ENCODE data around the gene ERI2.
"Not testable (repeated sequence)": the region's sequence is repeated elsewhere in the genome, so short reads cannot be mapped to it uniquely, and the experiment has no call there.

Gene ERI2

DNA sequence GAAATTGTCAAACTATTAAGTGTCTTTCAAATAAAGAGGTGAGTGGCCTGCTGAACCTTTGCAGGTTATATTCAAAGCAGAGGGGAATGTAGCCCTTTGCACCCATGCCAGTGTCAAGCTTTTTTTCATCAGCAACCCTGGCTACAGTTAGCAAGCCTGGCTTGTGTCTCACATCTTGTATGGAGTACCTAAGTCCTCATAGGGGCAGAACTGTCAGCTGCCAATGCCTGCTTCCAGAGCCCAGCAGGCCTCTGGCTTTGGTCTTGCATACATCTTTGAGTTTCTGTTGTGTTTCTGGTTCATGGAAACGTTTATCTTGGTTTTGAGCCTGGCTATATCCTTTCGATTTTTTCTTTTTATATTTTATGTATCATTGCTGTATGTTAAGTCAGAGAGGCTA lies 26.8 kb upstream of the ERI2 start:
- Mint-ChIP-seq H3K4me1 (ENCODE audit: low read depth) (no peaks in the 10 kb centered on the region), H3K9me3 (ENCODE audit: low read depth) (peaks cover 23% of the 10 kb centered on the region), H3K4me3 (no peak overlapping the region), H3K27ac (no peak overlapping the region), H3K36me3 (peaks cover 18% of the 10 kb centered on the region), H3K27me3 (no peaks in the 10 kb centered on the region)

DNA sequence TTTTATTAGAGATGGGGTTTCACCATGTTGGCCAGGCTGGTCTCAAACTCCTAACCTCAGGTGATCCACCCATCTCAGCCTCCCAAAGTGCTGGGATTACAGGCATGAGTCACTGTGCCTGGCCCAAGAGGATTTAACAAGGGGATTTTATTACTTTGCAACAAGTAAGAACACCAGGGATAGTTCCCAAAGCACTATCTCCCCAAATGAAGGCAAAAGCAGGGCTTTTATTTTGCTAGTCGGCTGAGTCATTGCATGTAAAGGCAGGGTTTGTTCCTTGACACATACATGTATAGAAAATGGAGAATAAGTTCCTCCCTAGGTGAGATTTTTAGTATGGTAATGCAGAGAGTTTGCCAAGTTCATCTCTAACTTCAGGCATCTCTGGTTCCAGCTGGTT lies 24.1 kb upstream of the ERI2 start:
- Mint-ChIP-seq H3K27ac (no peak overlapping the region), H3K27me3 (no peaks in the 10 kb centered on the region), H3K4me3 (no peak overlapping the region), H3K36me3 (peaks cover 5% of the 10 kb centered on the region), H3K4me1 (ENCODE audit: low read depth) (no peaks in the 10 kb centered on the region), H3K9me3 (ENCODE audit: low read depth) (peaks cover 10% of the 10 kb centered on the region)

DNA sequence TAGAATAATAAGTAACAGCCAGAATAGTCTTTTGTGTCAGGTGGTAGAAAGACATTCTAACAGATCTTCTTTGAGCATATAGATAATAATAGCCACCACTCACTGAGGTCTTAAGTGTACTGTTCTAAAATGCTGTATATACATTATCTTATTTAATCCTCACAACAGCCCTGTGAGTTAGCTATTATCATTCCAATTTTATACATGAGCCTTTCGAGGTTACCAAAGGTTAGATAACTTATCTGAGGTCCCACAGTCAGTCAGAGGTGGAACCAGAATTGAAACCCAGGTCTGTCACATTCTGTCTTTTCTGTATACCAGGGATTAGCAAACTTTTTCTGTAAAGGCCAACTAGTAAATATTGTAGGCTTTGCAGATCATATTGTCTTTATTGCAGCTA lies 23.3 kb upstream of the ERI2 start:
- peaks cover 2% of the 10 kb centered on the region for H3K9me3 Mint-ChIP-seq (ENCODE audit: low read depth)
- no peak overlapping the region for H3K27ac Mint-ChIP-seq
- no peaks in the 10 kb centered on the region for H3K27me3 Mint-ChIP-seq
- no peaks in the 10 kb centered on the region for H3K4me1 Mint-ChIP-seq (ENCODE audit: low read depth)
- peaks cover 3% of the 10 kb centered on the region for H3K36me3 Mint-ChIP-seq
- H3K4me3 Mint-ChIP-seq, result no peak overlapping the region

DNA sequence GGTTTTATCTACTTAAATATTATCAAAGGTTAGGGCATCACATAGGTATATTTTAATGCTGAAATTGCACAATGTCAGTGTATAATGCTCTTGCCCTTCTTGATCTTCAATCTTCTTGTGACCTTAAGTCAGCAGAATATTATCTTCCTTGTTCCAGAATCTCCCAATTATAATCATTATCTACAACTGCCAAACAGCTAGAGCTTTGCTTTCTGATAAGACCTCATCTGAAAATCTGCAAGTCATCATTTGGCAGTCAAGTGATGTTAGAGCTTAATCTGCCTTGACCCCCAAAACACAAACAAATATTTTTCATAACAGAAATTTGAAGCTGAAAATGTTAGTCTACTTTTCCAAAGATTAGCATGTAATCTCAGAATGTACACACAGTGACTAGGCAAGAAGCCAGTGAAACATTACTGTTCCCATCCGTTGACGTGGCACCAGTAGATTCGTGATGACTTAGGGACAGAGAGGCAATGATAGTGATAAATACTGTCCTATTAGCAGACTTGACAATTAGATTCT lies 19.8 kb upstream of the ERI2 start:
- H3K27ac Mint-ChIP-seq, result no peak overlapping the region
- H3K9me3 Mint-ChIP-seq (ENCODE audit: low read depth), result no peaks in the 10 kb centered on the region
- H3K4me3 Mint-ChIP-seq, result no peak overlapping the region
- no peaks in the 10 kb centered on the region for H3K27me3 Mint-ChIP-seq
- peaks cover 4% of the 10 kb centered on the region for H3K4me1 Mint-ChIP-seq (ENCODE audit: low read depth)
- no peaks in the 10 kb centered on the region for H3K36me3 Mint-ChIP-seq

DNA sequence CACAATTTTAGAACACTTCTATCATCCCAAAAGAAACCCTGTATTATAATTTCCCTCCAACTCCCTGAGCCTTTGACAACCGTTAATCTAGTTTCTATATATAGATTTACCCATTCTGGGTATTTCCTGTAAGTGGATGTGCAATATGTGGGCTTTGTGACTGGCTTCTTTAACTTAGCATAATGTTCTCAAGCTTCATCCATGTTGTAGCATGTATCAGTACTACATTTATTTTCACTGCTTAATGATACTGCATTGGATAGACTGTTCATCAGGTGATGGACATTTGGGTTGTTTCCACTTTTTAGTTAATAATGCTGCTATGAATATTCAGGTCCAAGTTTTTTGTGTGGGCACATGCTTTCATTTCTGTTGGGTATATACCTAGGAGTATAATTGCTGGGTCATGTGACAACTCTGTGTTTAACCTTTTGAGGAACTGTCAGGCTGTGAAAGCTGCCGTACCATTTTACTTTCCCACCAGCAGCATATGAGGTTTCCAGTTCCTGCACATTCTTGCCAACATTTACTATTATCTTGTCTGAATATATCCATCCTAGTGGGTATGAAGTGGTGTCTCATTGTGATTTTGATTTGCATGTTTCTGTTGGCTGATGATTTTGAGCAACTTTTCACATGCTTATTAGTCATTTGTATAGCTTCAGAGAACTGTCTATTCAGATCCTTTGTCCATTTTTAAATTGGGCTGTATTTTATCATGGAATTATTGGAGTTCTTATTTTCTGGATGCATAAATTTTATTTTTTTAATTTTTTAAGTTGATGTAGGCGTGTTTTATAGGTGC lies 16.5 kb upstream of the ERI2 start:
- Mint-ChIP-seq H3K9me3 (ENCODE audit: low read depth) (no peaks in the 10 kb centered on the region), H3K36me3 (no peaks in the 10 kb centered on the region), H3K4me3 (no peak overlapping the region), H3K27ac (no peak overlapping the region), H3K4me1 (ENCODE audit: low read depth) (peaks cover 4% of the 10 kb centered on the region), H3K27me3 (no peaks in the 10 kb centered on the region)

DNA sequence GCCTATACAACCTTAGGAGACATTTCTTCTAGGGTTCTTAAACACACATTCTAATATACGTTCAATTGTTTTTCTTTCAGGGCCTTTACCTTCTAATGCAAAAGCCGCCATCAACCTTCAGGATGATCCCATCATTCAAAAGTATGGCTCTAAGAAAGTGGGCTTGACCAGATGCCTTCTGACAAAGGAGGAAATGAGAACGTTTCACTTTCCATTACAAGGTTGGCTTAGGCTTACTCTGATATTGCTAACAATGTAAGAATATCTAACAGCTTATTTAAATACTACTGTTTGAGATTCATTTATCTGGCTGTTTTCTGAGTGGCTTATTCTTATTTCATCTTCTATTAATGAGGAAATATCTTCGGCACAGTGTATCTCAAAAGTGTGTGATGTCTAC lies 15.4 kb upstream of the ERI2 start:
- no peak overlapping the region for H3K27ac Mint-ChIP-seq
- no peaks in the 10 kb centered on the region for H3K36me3 Mint-ChIP-seq
- peaks cover 4% of the 10 kb centered on the region for H3K4me1 Mint-ChIP-seq (ENCODE audit: low read depth)
- no peak overlapping the region for H3K4me3 Mint-ChIP-seq
- H3K9me3 Mint-ChIP-seq (ENCODE audit: low read depth), result no peaks in the 10 kb centered on the region
- H3K27me3 Mint-ChIP-seq, result no peaks in the 10 kb centered on the region

DNA sequence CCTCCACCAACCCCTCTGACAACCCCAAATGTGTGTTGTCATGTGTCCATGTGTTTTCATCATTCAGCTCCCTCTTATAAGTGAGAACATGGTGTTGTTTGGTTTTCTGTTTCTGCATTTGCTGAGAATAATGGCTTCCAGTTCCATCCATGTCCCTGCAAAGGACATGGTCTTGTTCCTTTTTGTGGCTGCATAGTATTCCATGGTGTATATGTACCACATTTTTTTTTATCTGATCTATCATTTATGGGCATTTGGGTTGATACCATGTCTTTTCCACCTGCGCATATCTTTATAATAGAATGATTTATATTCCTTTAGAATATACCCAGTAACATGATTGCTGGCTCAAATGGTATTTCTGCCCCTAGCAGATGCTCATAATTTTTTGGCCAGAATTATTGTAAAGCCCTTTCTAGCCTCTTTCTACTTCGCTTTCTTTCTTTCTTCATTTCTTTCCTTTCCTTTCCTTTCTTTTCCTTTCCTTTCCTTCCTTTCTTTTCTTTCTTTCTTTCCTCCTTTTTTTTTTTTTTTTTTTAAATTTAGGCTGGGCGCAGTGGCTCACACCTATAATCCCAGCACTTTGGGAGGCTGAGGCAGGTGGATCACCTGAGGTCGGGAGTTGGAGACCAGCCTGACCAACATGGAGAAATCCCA lies 12.8 kb upstream of the ERI2 start:
- peaks cover 4% of the 10 kb centered on the region for H3K4me1 Mint-ChIP-seq (ENCODE audit: low read depth)
- H3K27me3 Mint-ChIP-seq, result no peaks in the 10 kb centered on the region

DNA sequence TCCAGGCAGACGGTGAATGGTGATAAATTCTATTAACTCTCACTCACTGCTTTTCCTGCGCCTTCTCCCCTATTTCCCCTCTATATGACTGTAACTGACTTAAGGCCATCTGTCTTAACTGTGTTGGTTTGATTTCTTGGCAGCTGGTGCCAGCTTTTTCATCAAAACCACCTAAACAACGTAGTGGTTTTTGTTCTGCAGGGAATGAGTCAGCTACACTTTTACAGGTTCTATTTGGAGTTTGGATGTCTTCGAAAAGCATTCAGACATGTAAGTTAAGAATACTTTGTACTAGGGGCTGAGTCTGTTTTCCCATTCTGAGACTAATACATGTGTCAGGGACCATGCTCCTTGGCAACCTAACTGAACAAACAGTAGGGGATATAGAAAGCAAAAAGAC lies 8.5 kb upstream of the ERI2 start:
- no peaks in the 10 kb centered on the region for H3K36me3 Mint-ChIP-seq
- H3K27ac Mint-ChIP-seq, result no peak overlapping the region
- H3K9me3 Mint-ChIP-seq (ENCODE audit: low read depth), result no peaks in the 10 kb centered on the region
- no peak overlapping the region for H3K4me3 Mint-ChIP-seq
- H3K4me1 Mint-ChIP-seq (ENCODE audit: low read depth), result no peaks in the 10 kb centered on the region
- H3K27me3 Mint-ChIP-seq, result no peaks in the 10 kb centered on the region

More for the DNA sequence above, 12.8 kb upstream of the ERI2 start:
- no peaks in the 10 kb centered on the region for H3K36me3 Mint-ChIP-seq
- no peaks in the 10 kb centered on the region for H3K9me3 Mint-ChIP-seq (ENCODE audit: low read depth)
- H3K4me3 Mint-ChIP-seq, result no peak overlapping the region
- no peak overlapping the region for H3K27ac Mint-ChIP-seq

DNA sequence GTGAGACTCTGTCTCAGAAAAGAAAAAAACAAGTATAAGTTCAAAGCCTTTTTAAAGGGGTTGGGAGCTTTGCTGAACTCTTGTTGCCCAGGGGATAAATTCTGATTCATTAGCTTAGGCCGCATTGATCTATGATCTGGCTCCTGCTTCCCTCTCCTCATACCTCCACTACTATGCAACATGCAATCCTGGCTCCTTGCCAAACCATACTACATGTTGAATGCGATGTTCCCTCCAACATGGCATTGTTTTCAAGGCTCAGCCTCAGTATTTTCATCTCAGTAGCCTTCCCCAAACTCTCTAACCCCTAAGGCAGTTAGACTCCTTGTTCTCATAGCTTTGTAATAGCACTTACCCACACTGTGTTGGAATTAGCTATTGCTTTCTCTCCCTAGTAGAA lies 6.2 kb upstream of the ERI2 start:
- no peaks in the 10 kb centered on the region for H3K9me3 Mint-ChIP-seq (ENCODE audit: low read depth)
- H3K27ac Mint-ChIP-seq, result no peak overlapping the region
- H3K36me3 Mint-ChIP-seq, result no peaks in the 10 kb centered on the region
- H3K27me3 Mint-ChIP-seq, result no peaks in the 10 kb centered on the region
- peaks cover 7% of the 10 kb centered on the region for H3K4me1 Mint-ChIP-seq (ENCODE audit: low read depth)
- H3K4me3 Mint-ChIP-seq, result no peak overlapping the region

DNA sequence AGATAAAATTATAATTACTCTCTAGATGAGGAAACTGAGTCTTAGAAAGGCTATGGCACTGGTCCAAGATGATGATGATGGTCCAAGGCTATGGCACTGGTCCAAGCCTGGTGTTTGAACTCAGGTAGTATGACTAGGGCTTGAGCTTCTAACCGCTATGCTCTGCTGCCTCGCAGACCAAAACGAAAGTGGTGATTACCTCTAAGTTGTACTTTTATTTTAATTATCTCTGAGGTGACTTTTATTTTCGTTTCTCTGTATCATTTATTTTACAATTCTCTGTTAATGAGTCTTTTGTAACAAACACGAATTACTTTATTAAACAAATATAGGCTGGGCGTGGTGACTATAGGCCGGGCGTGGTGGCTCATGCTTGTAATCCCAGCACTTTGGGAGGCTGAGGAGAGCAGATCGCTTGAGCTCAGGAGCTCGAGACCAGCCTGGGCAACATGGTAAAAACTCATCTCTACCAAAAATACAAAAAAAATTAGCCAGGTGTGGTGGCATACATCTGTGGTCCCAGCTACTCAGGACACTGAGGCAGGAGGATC lies 5.7 kb upstream of the ERI2 start:
- Mint-ChIP-seq H3K27ac (no peak overlapping the region), H3K4me1 (ENCODE audit: low read depth) (peaks cover 11% of the 10 kb centered on the region)

DNA sequence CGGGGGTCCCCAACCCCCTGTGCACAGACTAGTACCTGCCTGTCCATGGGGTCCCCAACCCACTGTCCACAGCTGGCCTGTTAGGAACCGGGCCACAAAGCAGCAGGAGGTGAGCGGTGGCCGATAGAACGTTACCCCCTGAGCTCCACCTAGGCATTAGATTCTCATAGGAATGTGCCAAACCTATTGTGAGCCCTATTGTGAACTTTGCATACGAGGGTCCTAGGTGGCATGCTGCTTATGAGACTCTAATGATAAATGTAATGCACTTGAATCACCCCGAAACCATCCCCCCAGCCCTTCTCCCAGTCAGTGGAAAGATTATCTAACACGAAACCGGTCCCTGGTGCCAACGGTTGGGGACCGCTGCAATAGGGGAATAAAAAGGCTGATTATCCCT lies 1.6 kb upstream of the ERI2 start:
- no peaks in the 10 kb centered on the region for H3K27me3 Mint-ChIP-seq
- H3K4me3 Mint-ChIP-seq, result peak overlapping the region; percentile 96
- H3K27ac Mint-ChIP-seq, result no peak overlapping the region
- no peaks in the 10 kb centered on the region for H3K36me3 Mint-ChIP-seq
- H3K9me3 Mint-ChIP-seq (ENCODE audit: low read depth), result no peaks in the 10 kb centered on the region
- H3K4me1 Mint-ChIP-seq (ENCODE audit: low read depth), result peaks cover 15% of the 10 kb centered on the region

More for the DNA sequence above, 5.7 kb upstream of the ERI2 start:
- Mint-ChIP-seq H3K36me3 (no peaks in the 10 kb centered on the region), H3K9me3 (ENCODE audit: low read depth) (no peaks in the 10 kb centered on the region), H3K27me3 (no peaks in the 10 kb centered on the region), H3K4me3 (no peak overlapping the region)

DNA sequence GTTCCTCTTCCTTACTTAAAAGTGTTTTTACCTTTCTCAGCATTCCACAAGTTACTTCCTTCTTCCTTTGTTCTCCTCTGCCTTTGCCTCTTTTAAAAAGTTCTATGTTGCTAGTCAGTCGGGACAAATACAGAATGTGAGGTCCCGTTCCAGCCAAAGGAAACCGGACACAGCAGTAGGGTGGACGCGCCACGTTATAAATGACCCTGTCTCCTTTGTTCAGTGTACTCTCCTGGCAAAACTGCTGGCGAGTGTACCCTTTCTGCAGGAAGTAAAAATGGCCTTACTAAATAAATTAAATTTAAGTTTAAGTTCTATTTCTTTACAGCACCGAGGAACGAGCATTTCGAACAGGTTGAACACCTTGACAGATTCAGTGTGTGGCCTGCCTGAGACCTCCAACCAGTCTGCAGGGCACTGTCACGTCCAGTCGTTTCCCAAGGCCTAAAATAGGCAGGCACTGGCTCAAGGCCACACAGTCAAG lies 546 bp downstream of the ERI2 start:
- not testable (repeated sequence) for H3K36me3 Mint-ChIP-seq; H3K9me3 Mint-ChIP-seq (ENCODE audit: low read depth); H3K27me3 Mint-ChIP-seq
- Mint-ChIP-seq H3K27ac (peak overlapping the region; percentile 16), H3K4me1 (ENCODE audit: low read depth) (peaks cover 15% of the 10 kb centered on the region), H3K4me3 (peak overlapping the region; percentile 96)

DNA sequence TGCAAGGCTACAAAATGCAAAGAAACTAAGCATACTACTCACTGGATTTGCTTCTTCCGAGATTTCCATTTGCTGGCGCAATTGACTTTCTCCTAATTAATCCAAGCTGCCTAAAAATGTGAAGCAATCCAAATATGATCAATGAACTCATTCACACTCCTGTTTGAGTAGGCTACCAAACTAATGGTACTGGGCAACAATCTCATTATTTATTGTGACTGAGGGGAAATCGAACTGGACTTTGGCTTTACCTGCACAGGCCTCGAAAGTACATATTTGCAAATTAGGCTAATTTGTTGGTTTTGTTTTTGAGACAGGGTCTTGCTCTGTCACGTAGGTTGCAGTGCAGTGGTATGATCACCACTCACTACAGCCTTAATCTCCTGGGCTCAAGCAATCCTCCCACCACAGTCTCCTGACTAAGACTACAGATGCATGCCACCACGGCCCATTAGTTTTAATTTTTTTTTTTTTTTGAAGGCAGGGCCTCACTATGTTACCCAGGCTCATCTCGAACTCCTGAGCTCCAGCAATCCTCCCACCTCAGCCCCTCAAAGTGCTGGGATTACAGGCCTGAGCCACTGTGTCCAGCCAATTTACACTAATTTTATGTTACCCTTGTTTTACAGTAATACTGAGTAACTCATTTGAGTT lies 2.6 kb downstream of the ERI2 start:
- H3K36me3 Mint-ChIP-seq, result no peaks in the 10 kb centered on the region
- peaks cover 17% of the 10 kb centered on the region for H3K4me1 Mint-ChIP-seq (ENCODE audit: low read depth)
- no peak overlapping the region for H3K27ac Mint-ChIP-seq
- H3K27me3 Mint-ChIP-seq, result no peaks in the 10 kb centered on the region
- H3K9me3 Mint-ChIP-seq (ENCODE audit: low read depth), result no peaks in the 10 kb centered on the region
- H3K4me3 Mint-ChIP-seq, result no peak overlapping the region

DNA sequence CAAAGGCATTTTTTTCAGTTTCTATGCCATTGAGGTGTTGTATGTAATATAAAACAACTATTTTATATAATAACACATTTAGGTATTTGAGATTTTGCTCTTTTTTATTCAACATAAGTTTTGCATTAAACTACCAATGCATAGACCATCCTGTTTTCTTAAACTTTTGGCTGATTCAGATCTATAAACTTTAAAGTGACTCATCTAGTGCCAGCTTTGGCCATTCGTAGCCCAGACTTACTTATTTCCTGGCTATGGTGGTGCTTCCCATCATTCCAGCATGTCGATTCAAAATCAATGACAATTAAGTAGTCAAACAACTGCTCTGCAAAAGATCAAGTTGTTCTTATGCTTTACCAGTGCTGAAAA lies 3.1 kb downstream of the ERI2 start:
- peaks cover 21% of the 10 kb centered on the region for H3K4me1 Mint-ChIP-seq (ENCODE audit: low read depth)
- no peak overlapping the region for H3K4me3 Mint-ChIP-seq
- no peaks in the 10 kb centered on the region for H3K9me3 Mint-ChIP-seq (ENCODE audit: low read depth)
- H3K27me3 Mint-ChIP-seq, result no peaks in the 10 kb centered on the region
- H3K27ac Mint-ChIP-seq, result no peak overlapping the region
- H3K36me3 Mint-ChIP-seq, result no peaks in the 10 kb centered on the region

DNA sequence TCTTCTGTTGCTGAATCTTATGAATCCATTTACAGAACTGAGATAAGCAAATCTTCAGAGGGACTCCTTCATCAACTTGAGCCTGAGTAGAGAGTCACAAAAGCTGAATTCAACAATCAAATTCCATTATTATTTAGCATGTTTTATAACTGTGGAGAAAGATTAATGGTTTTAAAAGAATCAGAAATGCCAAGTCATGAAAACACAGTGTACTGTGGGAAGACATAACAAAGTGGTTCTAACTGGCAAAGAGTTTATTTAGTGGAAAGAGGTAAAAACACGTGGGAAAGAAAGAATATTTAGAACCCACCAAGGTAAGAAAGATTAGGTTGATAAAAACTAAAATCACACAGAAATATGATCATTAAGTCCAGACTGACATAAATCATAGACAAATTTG lies 5.0 kb downstream of the ERI2 start:
- no peaks in the 10 kb centered on the region for H3K27me3 Mint-ChIP-seq
- peaks cover 12% of the 10 kb centered on the region for H3K4me1 Mint-ChIP-seq (ENCODE audit: low read depth)
- H3K4me3 Mint-ChIP-seq, result no peak overlapping the region
- H3K9me3 Mint-ChIP-seq (ENCODE audit: low read depth), result no peaks in the 10 kb centered on the region
- H3K27ac Mint-ChIP-seq, result no peak overlapping the region
- no peaks in the 10 kb centered on the region for H3K36me3 Mint-ChIP-seq
